CD4-positive, alpha-beta T cell treated with Interferon gamma for 1 hour (primary cell): Measurements from ENCODE around the gene ISG20.
A peak's percentile ranks its signal among the peaks of the same experiment; 100 is the strongest.
"Not testable (repeated sequence)": the region's sequence is repeated elsewhere in the genome, so short reads cannot be mapped to it uniquely, and the experiment has no call there.

Source experiments
- DNase-seq: peaks from one replicate; pipeline ENCODE4 v3.0.0-alpha.2; 2020

ISG20 gene

GRCh38 chr15:88619796-88620195, 19.0 kb upstream of the ISG20 start:
- DNase-seq, result no peak

GRCh38 chr15:88620995-88621772, 17.6 kb upstream of the ISG20 start, which contains the start of gene AEN:
Gene AEN (plus strand): TSS chr15:88621340. CDS start chr15:88626210, 4,870 bp downstream.
- peak; percentile 96 for DNase-seq

- peak; percentile 64 for DNase-seq
Observed at GRCh38 chr15:88621789-88622604, 16.8 kb upstream of the ISG20 start.

GRCh38 chr15:88622605-88622975, 16.2 kb upstream of the ISG20 start:
- peak; percentile 18 for DNase-seq

- peak; percentile 55 for DNase-seq
Observed at GRCh38 chr15:88623061-88623460, 15.8 kb upstream of the ISG20 start.

GRCh38 chr15:88623632-88624031, 15.2 kb upstream of the ISG20 start:
- DNase-seq, result no peak

GRCh38 chr15:88624156-88624970, 14.5 kb upstream of the ISG20 start:
- peak; percentile 45 for DNase-seq

GRCh38 chr15:88624971-88625490, 13.8 kb upstream of the ISG20 start:
- DNase-seq, result no peak

GRCh38 chr15:88625943-88626741, 12.7 kb upstream of the ISG20 start:
- DNase-seq, result no peak

- DNase-seq, result peak; percentile 86
Observed at GRCh38 chr15:88627463-88627862, 11.4 kb upstream of the ISG20 start.

GRCh38 chr15:88628018-88628654, 10.7 kb upstream of the ISG20 start:
- DNase-seq, result no peak

- DNase-seq, result no peak
Observed at GRCh38 chr15:88629071-88629470, 9.7 kb upstream of the ISG20 start.

- peak; percentile 34 for DNase-seq
Observed at GRCh38 chr15:88630141-88630721, 8.6 kb upstream of the ISG20 start.

- no peak for DNase-seq
Observed at GRCh38 chr15:88630798-88631463, 7.9 kb upstream of the ISG20 start.

- no peak for DNase-seq
Observed at GRCh38 chr15:88631464-88632028, 7.3 kb upstream of the ISG20 start.

GRCh38 chr15:88632797-88633196, 6.0 kb upstream of the ISG20 start:
- not testable (repeated sequence) for DNase-seq

GRCh38 chr15:88634449-88634848, 4.4 kb upstream of the ISG20 start:
- no peak for DNase-seq

GRCh38 chr15:88635318-88635717, 3.5 kb upstream of the ISG20 start:
- peak; percentile 52 for DNase-seq

GRCh38 chr15:88636050-88636449, 2.8 kb upstream of the ISG20 start:
- peak; percentile 81 for DNase-seq

- DNase-seq, result no peak
Observed at GRCh38 chr15:88636654-88637053, 2.2 kb upstream of the ISG20 start.
